ENCODE results near the gene DOK4. TPM values are rescaled to one million over a fixed set of nuclear protein-coding genes. Genes with fewer than 3 reads are reported as not detected.

The DOK4 gene
- total RNA-seq, 1 experiment from 2014 or later: 4.9 TPM

DNA sequence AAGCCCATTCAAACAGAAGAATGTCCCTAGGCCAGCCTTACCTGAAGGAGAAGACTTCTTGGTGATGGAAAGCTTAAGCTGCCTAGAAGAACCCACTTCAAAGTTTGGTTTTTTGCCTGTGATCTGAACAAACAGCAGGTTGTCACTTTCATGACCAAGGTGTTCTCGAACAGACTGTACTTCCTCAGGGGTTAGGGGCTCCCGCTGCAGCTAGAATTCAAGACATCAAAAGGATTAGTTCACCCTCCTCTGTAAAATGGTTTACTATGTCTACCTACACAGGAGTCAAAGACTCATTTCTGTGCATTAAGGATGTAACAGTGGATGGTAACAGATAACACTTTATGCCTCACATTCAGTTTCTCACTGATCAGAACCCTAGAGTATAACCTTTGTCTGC lies 52.3 kb downstream of the DOK4 start:
- Histone ChIP-seq H3K4me2 (ENCODE audit: low read length) (no peak overlapping the region), H4K20me1 (ENCODE audit: low read length) (no peaks in the 10 kb centered on the region), H3K36me3 (ENCODE audit: low read depth, low read length) (peaks cover 26% of the 10 kb centered on the region), H3K9me2 (replicated peaks; ENCODE audit: low read length) (no peaks in the 10 kb centered on the region), H3K4me3 (ENCODE audit: low read length) (no peak overlapping the region), H3K79me2 (ENCODE audit: low read length) (no peaks in the 10 kb centered on the region), H3K4me1 (ENCODE audit: insufficient read depth, low read length) (no peaks in the 10 kb centered on the region), H3F3A (ENCODE audit: low read length, unreplicated experiment) (no peaks in the 10 kb centered on the region), H3K27ac (ENCODE audit: low read length) (no peak overlapping the region), H3K9ac (ENCODE audit: low read length) (no peak overlapping the region), H3K27me3 (ENCODE audit: low read length) (no peaks in the 10 kb centered on the region), H3K9me3 (ENCODE audit: low read length) (no peaks in the 10 kb centered on the region), H2AFZ (ENCODE audit: low read length) (no peak overlapping the region)
- BruUV-seq (replicated peaks): no TSS peak
- ChIA-PET CTCF (no interaction called here), POLR2A (ENCODE audit: unreplicated experiment) (no interaction called here)
- no peak for ATAC-seq
- intact Hi-C loops (cut with micrococcal nuclease): no loop called here
- TF ChIP-seq EZH2phosphoT487 (IDR thresholded peaks at IDR 0.05; ENCODE audit: borderline replicate concordance, low read length) (no peak), CTCF (conservative IDR thresholded peaks at IDR 0.05; ENCODE audit: low read depth, low read length) (no peak), EZH2 (IDR thresholded peaks at IDR 0.05; ENCODE audit: low read length, unreplicated experiment) (no peak)
- no peak for DNase-seq

GRCh38 chr16:57432989-57433388 lies 53.3 kb downstream of the DOK4 start:
- ChIA-PET POLR2A (ENCODE audit: unreplicated experiment) (no interaction called here), CTCF (no interaction called here)
- H2AFZ ChIP-seq (ENCODE audit: low read length): no peak overlapping the region
- no peak overlapping the region for H3K4me2 ChIP-seq (ENCODE audit: low read length)
- no peak for ATAC-seq
- H3K79me2 ChIP-seq (ENCODE audit: low read length): no peaks in the 10 kb centered on the region
- H3K4me3 ChIP-seq (ENCODE audit: low read length): no peak overlapping the region
- no peak overlapping the region for H3K27ac ChIP-seq (ENCODE audit: low read length)
- H3K9ac ChIP-seq (ENCODE audit: low read length): no peak overlapping the region
- BruUV-seq (replicated peaks): no TSS peak
- H3K9me2 ChIP-seq (replicated peaks; ENCODE audit: low read length): no peaks in the 10 kb centered on the region
- no peaks in the 10 kb centered on the region for H3K27me3 ChIP-seq (ENCODE audit: low read length)
- H3K36me3 ChIP-seq (ENCODE audit: low read depth, low read length): peaks cover 21% of the 10 kb centered on the region
- H3F3A ChIP-seq (ENCODE audit: low read length, unreplicated experiment): no peaks in the 10 kb centered on the region
- no peak for TF ChIP-seq CTCF (conservative IDR thresholded peaks at IDR 0.05; ENCODE audit: low read depth, low read length)
- TF ChIP-seq EZH2phosphoT487 (IDR thresholded peaks at IDR 0.05; ENCODE audit: borderline replicate concordance, low read length): no peak
- no peak for TF ChIP-seq EZH2 (IDR thresholded peaks at IDR 0.05; ENCODE audit: low read length, unreplicated experiment)
- no peaks in the 10 kb centered on the region for H3K4me1 ChIP-seq (ENCODE audit: insufficient read depth, low read length)
- H3K9me3 ChIP-seq (ENCODE audit: low read length): no peaks in the 10 kb centered on the region
- intact Hi-C loops (cut with micrococcal nuclease): no loop called here
- no peaks in the 10 kb centered on the region for H4K20me1 ChIP-seq (ENCODE audit: low read length)
- no peak for DNase-seq

DNA sequence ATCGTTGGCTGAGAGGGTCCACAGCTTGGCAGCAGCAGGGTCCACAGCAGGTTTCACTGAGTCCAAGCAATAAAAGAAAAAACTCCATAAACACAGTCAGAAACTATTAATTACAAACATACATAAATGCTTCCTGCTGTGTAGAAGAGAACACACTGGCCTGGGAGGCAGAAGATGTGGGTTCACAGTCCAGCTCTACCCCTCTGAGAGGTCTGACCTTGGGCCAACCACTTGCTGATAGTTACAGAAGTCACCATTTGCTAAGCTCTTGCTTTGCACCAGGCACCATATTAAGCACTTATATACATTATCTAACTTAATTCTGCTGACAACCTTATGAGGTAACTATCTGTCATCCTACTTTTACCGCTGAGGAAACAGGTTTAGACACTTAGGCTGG lies 53.8 kb downstream of the DOK4 start:
- no TSS peak for BruUV-seq (replicated peaks)
- H3K9ac ChIP-seq (ENCODE audit: low read length): no peak overlapping the region
- H3K9me2 ChIP-seq (replicated peaks; ENCODE audit: low read length): no peaks in the 10 kb centered on the region
- H3K79me2 ChIP-seq (ENCODE audit: low read length): no peaks in the 10 kb centered on the region
- TF ChIP-seq CTCF (conservative IDR thresholded peaks at IDR 0.05; ENCODE audit: low read depth, low read length) (no peak), EZH2phosphoT487 (IDR thresholded peaks at IDR 0.05; ENCODE audit: borderline replicate concordance, low read length) (no peak), EZH2 (IDR thresholded peaks at IDR 0.05; ENCODE audit: low read length, unreplicated experiment) (no peak)
- no peaks in the 10 kb centered on the region for H4K20me1 ChIP-seq (ENCODE audit: low read length)
- no peak overlapping the region for H3K4me2 ChIP-seq (ENCODE audit: low read length)
- intact Hi-C loops (cut with micrococcal nuclease): no loop called here
- H3K4me3 ChIP-seq (ENCODE audit: low read length): no peak overlapping the region
- H3K36me3 ChIP-seq (ENCODE audit: low read depth, low read length): peaks cover 21% of the 10 kb centered on the region
- ChIA-PET CTCF (no interaction called here), POLR2A (ENCODE audit: unreplicated experiment) (interaction anchor here (0.5 kb wide), 1 partner anchor 40 kb away, joined by 4 read pairs; no protein-coding TSS in a partner anchor)
- DNase-seq: no peak
- H3K4me1 ChIP-seq (ENCODE audit: insufficient read depth, low read length): no peaks in the 10 kb centered on the region
- no peak overlapping the region for H3K27ac ChIP-seq (ENCODE audit: low read length)
- H2AFZ ChIP-seq (ENCODE audit: low read length): no peak overlapping the region
- H3F3A ChIP-seq (ENCODE audit: low read length, unreplicated experiment): no peaks in the 10 kb centered on the region
- no peaks in the 10 kb centered on the region for H3K27me3 ChIP-seq (ENCODE audit: low read length)
- no peaks in the 10 kb centered on the region for H3K9me3 ChIP-seq (ENCODE audit: low read length)
- no peak for ATAC-seq
